OCI-LY7 (cell line): ENCODE measurements around the gene SMURF2. TPM values are rescaled to one million over a fixed set of nuclear protein-coding genes. Genes with fewer than 3 reads are reported as not detected.

Source experiments
- BruUV-seq: library from RNA; stranded (reverse); fragments of 400-500 nt; replicated peaks from 2 replicates; lab custom pipeline; 2021; lab: Mats Ljungman, UMichigan
- CTCF ChIA-PET: fragments of 300-600 bp; sonication (Branson Sonifier 250); formaldehyde crosslinking; loops from one replicate; lab custom pipeline; 2022; ENCODE audit warnings: antibody characterized with exemption; ENCODE audit not compliant: unreplicated experiment; lab: Charles Lee
- POLR2A ChIA-PET: fragments of 300-600 bp; sonication (Branson Sonifier 250); formaldehyde crosslinking; loops from one replicate; lab custom pipeline; 2022; ENCODE audit warnings: antibody characterized with exemption; lab: Charles Lee
- DNase-seq: peaks from one replicate; pipeline ENCODE4 v3.0.0-alpha.2; 2015; ENCODE audit warnings: low spot score
- H2AFZ ChIP-seq: fragments of 200-600 bp; sonication (generic), shearing (Covaris generic); 2 replicates; pipeline ENCODE4 v1.6.1; 2014; ENCODE audit warnings: mild to moderate bottlenecking, antibody characterized with exemption, low read length, moderate library complexity
- H3K27ac ChIP-seq: fragments of 200-600 bp; sonication (generic); 2 replicates; pipeline ENCODE4 v1.5.1; 2014; ENCODE audit warnings: mixed run types, low read depth, mild to moderate bottlenecking, moderate library complexity, low read length, inconsistent platforms; ENCODE audit not compliant: poor library complexity, severe bottlenecking
- H3K36me3 ChIP-seq: fragments of 200-600 bp; sonication (generic); 2 replicates; pipeline ENCODE4 v1.6.1; 2014; ENCODE audit warnings: mild to moderate bottlenecking, antibody characterized with exemption, low read length, moderate library complexity, mixed read lengths; ENCODE audit not compliant: insufficient read depth
- H3K4me1 ChIP-seq: fragments of 200-600 bp; sonication (generic); 2 replicates; pipeline ENCODE4 v1.5.1; 2014; ENCODE audit warnings: mild to moderate bottlenecking, low read length; ENCODE audit not compliant: insufficient read depth, poor library complexity, severe bottlenecking
- H3K4me2 ChIP-seq: fragments of 200-600 bp; sonication (generic); 2 replicates; pipeline ENCODE4 v1.6.1; 2014; ENCODE audit warnings: mild to moderate bottlenecking, low read length
- H3K4me3 ChIP-seq: fragments of 200-600 bp; sonication (generic); 2 replicates; pipeline ENCODE4 v1.5.1; 2014; ENCODE audit warnings: mild to moderate bottlenecking, low read depth, low read length; ENCODE audit not compliant: poor library complexity, severe bottlenecking
- H3K79me2 ChIP-seq: fragments of 200-600 bp; sonication (generic); 2 replicates; pipeline ENCODE4 v1.6.1; 2016; ENCODE audit warnings: low read depth, mild to moderate bottlenecking, low read length, moderate library complexity, mixed read lengths; ENCODE audit not compliant: insufficient read depth
- H3K9me2 ChIP-seq: fragments of 200-600 bp; sonication (generic); 2 replicates; pipeline ENCODE4 v1.6.1; 2016; ENCODE audit warnings: mild to moderate bottlenecking, low read length, mixed read lengths; ENCODE audit not compliant: insufficient read depth
- H3K9me3 ChIP-seq: fragments of 200-600 bp; sonication (generic); 2 replicates; pipeline ENCODE4 v1.6.1; 2014; ENCODE audit warnings: mild to moderate bottlenecking, mixed run types, low read length, mixed read lengths
- H4K20me1 ChIP-seq: fragments of 200-600 bp; sonication (generic); 2 replicates; pipeline ENCODE4 v1.6.1; 2014; ENCODE audit warnings: mild to moderate bottlenecking, antibody characterized with exemption, low read length, moderate library complexity, mixed read lengths; ENCODE audit not compliant: insufficient read depth
- EZH2phosphoT487 ChIP-seq: fragments of 200-600 bp; sonication (generic); IDR thresholded peaks from 2 replicates; pipeline ENCODE4 v1.6.1; 2018; ENCODE audit warnings: low read depth, borderline replicate concordance, mild to moderate bottlenecking, mixed run types, antibody characterized with exemption, low read length, moderate library complexity, mixed read lengths
- intact Hi-C: fragments of 100-400 bp; cut with micrococcal nuclease; formaldehyde crosslinking; loops from one replicate; pipeline ENCODE4 v1.10.0; 2022; ENCODE audit not compliant: unreplicated experiment
- total RNA-seq, 2 experiments: library from RNA; depleted of rRNA in 1 of 2; stranded (reverse); fragments of >200 nt in 1 of 2; shearing (Covaris generic) in 1 of 2; gene quantifications; 2 replicates each; pipeline ENCODE4 v1.2.3, GENCODE V29; 2014 to 2022
- TF ChIP-seq, protein P1 (sequence below): fragments of 200-600 bp; sonication (generic); conservative IDR thresholded peaks from 2 replicates; pipeline ENCODE4 v1.5.1; 2014; ENCODE audit warnings: mild to moderate bottlenecking, antibody characterized with exemption, low read length, moderate library complexity, mixed read lengths

The SMURF2 gene
- total RNA-seq, 2 experiments from 2014 or later: 15.6 to 20.8 TPM

GRCh38 chr17:64520359-64520758 is 141.7 kb downstream of the SMURF2 start:
- H3K9me2 ChIP-seq: no peaks in the 10 kb centered on the region
- ChIA-PET POLR2A (interaction anchor here (0.7 to 0.8 kb wide), 2 partner anchors 24 to 73 kb away, joined by 3 read pairs; partner anchors contain the start of gene POLG2), CTCF (interaction anchor here (0.6 kb wide), 1 partner anchor 15 kb away, joined by 4 read pairs; no protein-coding TSS in a partner anchor)
- H3K4me3 ChIP-seq: no peak overlapping the region
- H4K20me1 ChIP-seq: no peaks in the 10 kb centered on the region
- no peak overlapping the region for H2AFZ ChIP-seq
- intact Hi-C loops: no loop called here
- peaks cover 100% of the 10 kb centered on the region for H3K36me3 ChIP-seq
- no peaks in the 10 kb centered on the region for H3K9me3 ChIP-seq
- no TSS peak for BruUV-seq
- H3K27ac ChIP-seq: no peak overlapping the region
- no peaks in the 10 kb centered on the region for H3K79me2 ChIP-seq
- no peak overlapping the region for H3K4me2 ChIP-seq
- no peaks in the 10 kb centered on the region for H3K4me1 ChIP-seq
- TF ChIP-seq, protein P1, sequence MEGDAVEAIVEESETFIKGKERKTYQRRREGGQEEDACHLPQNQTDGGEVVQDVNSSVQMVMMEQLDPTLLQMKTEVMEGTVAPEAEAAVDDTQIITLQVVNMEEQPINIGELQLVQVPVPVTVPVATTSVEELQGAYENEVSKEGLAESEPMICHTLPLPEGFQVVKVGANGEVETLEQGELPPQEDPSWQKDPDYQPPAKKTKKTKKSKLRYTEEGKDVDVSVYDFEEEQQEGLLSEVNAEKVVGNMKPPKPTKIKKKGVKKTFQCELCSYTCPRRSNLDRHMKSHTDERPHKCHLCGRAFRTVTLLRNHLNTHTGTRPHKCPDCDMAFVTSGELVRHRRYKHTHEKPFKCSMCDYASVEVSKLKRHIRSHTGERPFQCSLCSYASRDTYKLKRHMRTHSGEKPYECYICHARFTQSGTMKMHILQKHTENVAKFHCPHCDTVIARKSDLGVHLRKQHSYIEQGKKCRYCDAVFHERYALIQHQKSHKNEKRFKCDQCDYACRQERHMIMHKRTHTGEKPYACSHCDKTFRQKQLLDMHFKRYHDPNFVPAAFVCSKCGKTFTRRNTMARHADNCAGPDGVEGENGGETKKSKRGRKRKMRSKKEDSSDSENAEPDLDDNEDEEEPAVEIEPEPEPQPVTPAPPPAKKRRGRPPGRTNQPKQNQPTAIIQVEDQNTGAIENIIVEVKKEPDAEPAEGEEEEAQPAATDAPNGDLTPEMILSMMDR: no peak
- TF ChIP-seq EZH2phosphoT487: no peak
- DNase-seq: no peak

DNA sequence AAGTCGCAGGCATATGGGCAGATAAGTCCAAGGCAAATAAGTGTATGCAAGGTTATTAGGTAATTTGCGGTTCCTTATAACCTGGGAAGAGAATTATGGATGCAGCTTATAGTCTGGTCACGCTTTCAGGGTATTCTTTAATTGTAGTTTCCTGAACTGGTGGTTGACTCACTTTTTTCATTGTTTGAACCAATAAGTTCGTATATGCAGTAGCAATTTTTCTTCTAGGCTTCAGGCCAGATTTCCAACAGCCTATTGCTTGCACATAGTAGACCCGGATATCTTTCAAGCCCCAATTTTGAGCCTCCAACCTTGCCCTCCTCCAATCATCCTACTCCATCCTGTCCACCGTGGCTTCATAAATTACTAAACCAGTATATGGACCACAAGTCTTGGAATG is 142.5 kb downstream of the SMURF2 start:
- CTCF ChIA-PET: interaction anchor here (0.6 kb wide), 1 partner anchor 16 kb away, joined by 4 read pairs; no protein-coding TSS in a partner anchor
- Histone ChIP-seq H4K20me1 (no peaks in the 10 kb centered on the region), H3K27ac (no peak overlapping the region), H3K4me1 (no peaks in the 10 kb centered on the region), H2AFZ (no peak overlapping the region), H3K36me3 (peaks cover 100% of the 10 kb centered on the region), H3K9me3 (no peaks in the 10 kb centered on the region), H3K9me2 (no peaks in the 10 kb centered on the region), H3K4me3 (no peak overlapping the region), H3K79me2 (peaks cover 1% of the 10 kb centered on the region; the same call in 1 of the 2 replicates), H3K4me2 (no peak overlapping the region)
- no peak for DNase-seq
- POLR2A ChIA-PET: interaction anchor here (0.6 to 0.8 kb wide), 3 partner anchors 23 to 73 kb away, joined by 3 read pairs; partner anchors contain the start of gene POLG2
- TF ChIP-seq, protein P1: no peak
- no peak for TF ChIP-seq EZH2phosphoT487
- no TSS peak for BruUV-seq
- intact Hi-C loops: no loop called here

GRCh38 chr17:64515829-64516228 is 146.3 kb downstream of the SMURF2 start:
- no peaks in the 10 kb centered on the region for H3K4me1 ChIP-seq
- H3K79me2 ChIP-seq: peaks cover 17% of the 10 kb centered on the region; the same call in 1 of the 2 replicates
- no peak for DNase-seq
- ChIA-PET CTCF (no interaction called here), POLR2A (interaction anchor here (0.6 to 2.0 kb wide), 2 partner anchors 11 to 47 kb away, joined by 3 to 5 read pairs; no protein-coding TSS in a partner anchor)
- intact Hi-C loops: no loop called here
- no peaks in the 10 kb centered on the region for H4K20me1 ChIP-seq
- BruUV-seq: no TSS peak
- H3K27ac ChIP-seq: no peak overlapping the region
- no peak overlapping the region for H3K4me3 ChIP-seq
- TF ChIP-seq, protein P1: no peak
- TF ChIP-seq EZH2phosphoT487: no peak
- H3K36me3 ChIP-seq: peaks cover 99% of the 10 kb centered on the region
- no peak overlapping the region for H3K4me2 ChIP-seq
- no peaks in the 10 kb centered on the region for H3K9me3 ChIP-seq
- H3K9me2 ChIP-seq: no peaks in the 10 kb centered on the region
- H2AFZ ChIP-seq: no peak overlapping the region
